ENCODE data around the gene RNASE9.
"Not testable (repeated sequence)": the region's sequence is repeated elsewhere in the genome, so short reads cannot be mapped to it uniquely, and the experiment has no call there.

RNASE9 gene

DNA sequence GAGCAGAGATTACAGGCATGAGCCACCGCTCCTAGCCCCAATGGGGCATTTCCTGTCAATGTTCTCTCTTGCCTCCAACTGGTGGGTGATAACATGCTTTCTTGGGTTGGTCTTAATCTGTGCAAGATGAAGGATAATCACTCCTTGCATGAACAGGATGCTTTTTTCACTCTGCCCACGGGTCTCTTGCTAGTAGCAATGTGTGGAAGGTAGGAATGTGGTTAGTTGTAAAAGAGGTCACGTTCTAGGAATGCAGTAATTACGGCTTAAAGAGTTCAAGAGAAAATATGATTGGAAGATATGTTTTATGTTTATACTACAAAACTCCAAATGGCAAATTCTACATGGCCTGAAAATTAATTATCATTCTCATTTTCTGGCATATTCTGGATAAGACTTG, 45.0 kb downstream of the RNASE9 start:
- no peak for DNase-seq

DNA sequence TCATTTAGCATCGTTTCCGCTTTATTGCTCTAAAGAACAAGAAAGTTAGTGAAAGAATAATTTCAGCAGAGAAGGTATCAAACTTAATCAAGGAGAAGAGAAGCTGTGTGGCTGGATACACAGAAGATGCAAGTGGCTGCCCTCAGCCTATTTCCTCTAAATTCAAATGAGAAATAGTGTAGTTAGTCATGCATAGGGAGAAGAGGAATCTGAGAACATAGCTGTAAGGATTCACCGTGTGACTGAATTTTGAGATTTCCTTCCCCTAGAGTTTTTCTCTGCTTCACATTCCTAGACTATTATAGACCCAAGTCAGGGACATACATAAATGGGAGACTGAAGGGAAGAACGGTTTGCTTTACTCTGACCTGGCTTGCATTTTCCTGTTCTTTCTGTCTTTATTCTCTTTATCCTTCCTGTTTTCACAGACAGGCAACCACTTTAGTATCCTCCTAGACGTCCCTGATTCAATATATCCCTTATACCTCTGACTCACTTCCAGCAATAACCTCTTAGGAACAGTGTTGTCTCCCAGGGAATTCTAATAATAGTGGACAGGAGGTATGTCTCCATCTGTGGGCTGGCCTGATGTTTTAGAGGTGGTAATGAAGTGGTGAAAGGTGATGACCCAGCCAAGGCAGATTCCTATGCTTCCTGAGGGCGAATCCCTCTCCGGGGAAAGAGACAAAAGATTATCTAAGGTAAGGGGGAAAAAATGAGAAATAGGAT, 48.5 kb downstream of the RNASE9 start:
- DNase-seq = no peak

- DNase-seq = no peak
Measured at GRCh38 chr14:20508367-20508766, 52.5 kb downstream of the RNASE9 start.

- not testable (repeated sequence) for DNase-seq
Measured at GRCh38 chr14:20507537-20507936, 53.3 kb downstream of the RNASE9 start.

GRCh38 chr14:20506752-20507151, 54.1 kb downstream of the RNASE9 start:
- DNase-seq = not testable (repeated sequence)

DNA sequence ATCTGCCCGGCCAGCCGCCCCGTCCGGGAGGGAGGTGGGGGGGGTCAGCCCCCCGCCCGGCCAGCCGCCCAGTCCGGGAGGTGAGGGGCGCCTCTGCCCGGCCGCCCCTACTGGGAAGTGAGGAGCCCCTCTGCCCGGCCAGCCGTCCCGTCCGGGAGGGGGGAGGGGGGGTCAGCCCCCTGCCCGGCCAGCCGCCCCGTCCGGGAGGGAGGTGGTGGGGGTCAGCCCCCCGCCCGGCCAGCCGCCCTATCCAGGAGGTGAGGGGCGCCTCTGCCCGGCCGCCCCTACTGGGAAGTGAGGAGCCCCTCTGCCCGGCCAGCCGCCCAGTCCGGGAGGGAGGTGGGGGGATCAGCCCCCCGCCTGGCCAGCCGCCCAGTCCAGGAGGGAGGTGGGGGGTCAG, 54.6 kb downstream of the RNASE9 start:
- not testable (repeated sequence) for DNase-seq

Measured in RPMI8226 (cell line).